ENCODE results near the gene CCL25. TPM values are rescaled to one million over a fixed set of nuclear protein-coding genes. Genes with fewer than 3 reads are reported as not detected.
A peak's percentile ranks its signal among the peaks of the same experiment; 100 is the strongest.

Gene CCL25
- total RNA-seq, 2 donors from 2014 or later: not detected

DNA sequence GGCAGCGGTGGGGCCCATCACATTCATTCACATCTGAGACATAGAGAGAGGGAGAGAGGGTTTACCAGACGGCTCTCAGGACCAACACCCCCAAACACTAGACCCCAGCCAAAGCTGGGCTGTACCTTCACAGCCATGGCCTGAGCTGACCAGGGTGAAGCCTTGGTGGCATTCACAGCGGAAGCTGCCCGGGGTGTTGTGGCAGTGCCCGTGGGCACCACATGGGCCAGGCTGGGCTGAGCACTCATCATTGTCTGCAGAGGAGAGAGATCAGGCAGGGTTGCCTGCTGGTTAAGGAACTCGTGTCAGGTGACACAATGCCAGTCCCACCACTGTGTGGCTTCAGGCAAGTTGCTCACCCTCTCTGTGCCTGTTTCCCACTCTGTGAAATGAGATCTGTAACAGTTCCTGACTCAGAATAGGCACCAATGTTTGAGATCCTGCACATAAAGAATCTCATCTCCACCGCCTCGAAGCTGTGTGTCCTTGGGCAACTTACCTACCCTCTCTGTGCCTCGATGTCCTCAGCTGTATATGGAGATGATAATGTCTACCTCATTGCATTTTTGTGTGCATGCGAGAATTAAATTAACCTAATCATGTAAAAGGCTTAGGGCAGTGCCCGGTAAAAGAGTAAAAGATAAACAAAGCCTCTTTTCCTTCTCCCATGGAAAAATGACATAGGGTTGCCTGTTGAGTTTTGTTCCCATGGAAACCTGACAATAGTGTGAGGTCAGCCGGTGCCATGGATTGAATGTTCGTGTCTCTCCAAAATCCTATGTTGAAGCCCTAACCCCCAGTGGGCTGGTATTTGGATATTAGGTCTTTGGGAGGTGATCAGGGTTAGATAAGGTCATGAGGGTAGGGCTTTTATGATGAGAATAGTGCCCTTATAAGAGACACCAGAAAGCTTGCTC, 22.9 kb downstream of the CCL25 start:
- H3K4me3 ChIP-seq (ENCODE audit: low read length): no peak overlapping the region
- H3K27me3 ChIP-seq (ENCODE audit: control insufficient read depth, insufficient read depth, low read length, poor library complexity, severe bottlenecking): no peaks in the 10 kb centered on the region
- TF ChIP-seq, protein P1, sequence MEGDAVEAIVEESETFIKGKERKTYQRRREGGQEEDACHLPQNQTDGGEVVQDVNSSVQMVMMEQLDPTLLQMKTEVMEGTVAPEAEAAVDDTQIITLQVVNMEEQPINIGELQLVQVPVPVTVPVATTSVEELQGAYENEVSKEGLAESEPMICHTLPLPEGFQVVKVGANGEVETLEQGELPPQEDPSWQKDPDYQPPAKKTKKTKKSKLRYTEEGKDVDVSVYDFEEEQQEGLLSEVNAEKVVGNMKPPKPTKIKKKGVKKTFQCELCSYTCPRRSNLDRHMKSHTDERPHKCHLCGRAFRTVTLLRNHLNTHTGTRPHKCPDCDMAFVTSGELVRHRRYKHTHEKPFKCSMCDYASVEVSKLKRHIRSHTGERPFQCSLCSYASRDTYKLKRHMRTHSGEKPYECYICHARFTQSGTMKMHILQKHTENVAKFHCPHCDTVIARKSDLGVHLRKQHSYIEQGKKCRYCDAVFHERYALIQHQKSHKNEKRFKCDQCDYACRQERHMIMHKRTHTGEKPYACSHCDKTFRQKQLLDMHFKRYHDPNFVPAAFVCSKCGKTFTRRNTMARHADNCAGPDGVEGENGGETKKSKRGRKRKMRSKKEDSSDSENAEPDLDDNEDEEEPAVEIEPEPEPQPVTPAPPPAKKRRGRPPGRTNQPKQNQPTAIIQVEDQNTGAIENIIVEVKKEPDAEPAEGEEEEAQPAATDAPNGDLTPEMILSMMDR (conservative IDR thresholded peaks at IDR 0.05): no peak
- H3K9me3 Mint-ChIP-seq: peaks cover 1% of the 10 kb centered on the region
- no peak overlapping the region for H3K27ac ChIP-seq (ENCODE audit: low read depth, low read length)
- peaks cover 84% of the 10 kb centered on the region for H3K36me3 Mint-ChIP-seq (ENCODE audit: low read depth)
- H3K4me1 Mint-ChIP-seq: no peaks in the 10 kb centered on the region
- peaks cover 58% of the 10 kb centered on the region for H3K36me3 ChIP-seq (ENCODE audit: control insufficient read depth, insufficient read depth, low read length)
- H3K4me3 Mint-ChIP-seq: no peak overlapping the region
- no peaks in the 10 kb centered on the region for H3K27me3 Mint-ChIP-seq (ENCODE audit: insufficient read depth)
- peaks cover 18% of the 10 kb centered on the region for H3K9me3 ChIP-seq (ENCODE audit: control insufficient read depth, low read length)
- no peak overlapping the region for H3K9ac ChIP-seq (ENCODE audit: extremely low read depth, low read length, poor library complexity, severe bottlenecking)
- no peak overlapping the region for H3K27ac Mint-ChIP-seq
- H3K4me1 ChIP-seq (ENCODE audit: control insufficient read depth, insufficient read depth, low read length): no peaks in the 10 kb centered on the region
- WGBS, 2 experiments (ENCODE audit: insufficient coverage in 1 of 2, insufficient read length in 1 of 2): 90 to 95% methylated on average over 11 to 13 of the region's 13 CpGs
- peak; percentile 24 for DNase-seq

DNA sequence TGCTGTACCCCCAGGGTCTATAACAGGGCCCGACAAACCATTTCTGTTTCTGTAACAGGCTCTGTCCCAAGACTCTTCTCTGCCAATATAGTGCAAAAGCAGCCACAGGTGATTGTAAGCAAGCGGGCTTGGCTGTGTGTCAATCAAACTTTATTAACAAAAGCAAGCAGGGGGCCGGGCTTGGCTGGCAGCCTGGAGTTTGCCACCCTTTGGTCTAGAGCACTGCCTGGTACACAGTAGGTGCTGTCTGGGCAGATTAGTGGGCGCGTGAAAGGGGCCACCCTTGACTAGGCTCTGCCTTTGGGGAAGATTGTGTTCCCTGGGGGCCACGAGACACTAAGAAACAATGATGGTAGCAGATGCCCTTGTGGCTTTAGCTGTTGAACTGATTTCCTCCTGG, 27.4 kb downstream of the CCL25 start:
- H3K27me3 Mint-ChIP-seq (ENCODE audit: insufficient read depth): no peaks in the 10 kb centered on the region
- peaks cover 5% of the 10 kb centered on the region for H3K9me3 ChIP-seq (ENCODE audit: control insufficient read depth, low read length)
- H3K4me1 Mint-ChIP-seq: no peaks in the 10 kb centered on the region
- H3K27ac Mint-ChIP-seq: no peak overlapping the region
- 96 to 100% methylated on average over 6 of the region's 6 CpGs for WGBS, 2 experiments (ENCODE audit: insufficient coverage in 1 of 2, insufficient read length in 1 of 2)
- no peaks in the 10 kb centered on the region for H3K4me1 ChIP-seq (ENCODE audit: control insufficient read depth, insufficient read depth, low read length)
- TF ChIP-seq, protein P1 (conservative IDR thresholded peaks at IDR 0.05): no peak
- H3K27me3 ChIP-seq (ENCODE audit: control insufficient read depth, insufficient read depth, low read length, poor library complexity, severe bottlenecking): no peaks in the 10 kb centered on the region
- H3K36me3 Mint-ChIP-seq (ENCODE audit: low read depth): peaks cover 74% of the 10 kb centered on the region
- H3K9me3 Mint-ChIP-seq: no peaks in the 10 kb centered on the region
- peaks cover 48% of the 10 kb centered on the region for H3K36me3 ChIP-seq (ENCODE audit: control insufficient read depth, insufficient read depth, low read length)
- no peak overlapping the region for H3K9ac ChIP-seq (ENCODE audit: extremely low read depth, low read length, poor library complexity, severe bottlenecking)
- DNase-seq: peak; percentile 30
- no peak overlapping the region for H3K4me3 Mint-ChIP-seq
- no peak overlapping the region for H3K4me3 ChIP-seq (ENCODE audit: low read length)
- H3K27ac ChIP-seq (ENCODE audit: low read depth, low read length): no peak overlapping the region

DNA sequence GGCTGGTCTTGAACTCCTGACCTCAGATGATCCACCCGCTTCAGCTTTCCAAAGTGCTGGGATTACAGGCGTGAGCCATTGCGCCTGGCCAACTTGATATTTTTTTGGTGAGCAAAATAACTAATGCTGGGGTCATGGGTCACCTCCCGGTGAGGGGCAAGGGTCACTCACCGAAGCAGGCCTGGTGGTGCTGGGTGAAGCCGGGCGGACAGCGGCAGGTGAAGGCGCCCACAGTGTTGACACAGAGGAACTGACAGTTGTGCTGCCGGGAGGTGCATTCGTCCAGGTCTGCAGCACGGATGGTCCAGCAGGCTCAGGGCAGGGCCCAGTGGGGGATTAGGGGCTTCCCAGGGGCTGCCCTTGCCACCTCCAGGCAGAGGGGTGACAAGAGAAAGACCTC, 28.3 kb downstream of the CCL25 start:
- no peak overlapping the region for H3K9ac ChIP-seq (ENCODE audit: extremely low read depth, low read length, poor library complexity, severe bottlenecking)
- H3K9me3 ChIP-seq (ENCODE audit: control insufficient read depth, low read length): no peaks in the 10 kb centered on the region
- peak; percentile 28 for DNase-seq
- H3K4me3 ChIP-seq (ENCODE audit: low read length): no peak overlapping the region
- H3K27me3 Mint-ChIP-seq (ENCODE audit: insufficient read depth): no peaks in the 10 kb centered on the region
- WGBS, 2 experiments (ENCODE audit: insufficient coverage in 1 of 2, insufficient read length in 1 of 2): 90 to 98% methylated on average over 6 to 12 of the region's 12 CpGs
- no peaks in the 10 kb centered on the region for H3K9me3 Mint-ChIP-seq
- no peak overlapping the region for H3K4me3 Mint-ChIP-seq
- H3K4me1 Mint-ChIP-seq: no peaks in the 10 kb centered on the region
- TF ChIP-seq, protein P1 (conservative IDR thresholded peaks at IDR 0.05): no peak
- no peak overlapping the region for H3K27ac ChIP-seq (ENCODE audit: low read depth, low read length)
- H3K36me3 ChIP-seq (ENCODE audit: control insufficient read depth, insufficient read depth, low read length): peaks cover 44% of the 10 kb centered on the region
- H3K36me3 Mint-ChIP-seq (ENCODE audit: low read depth): peaks cover 72% of the 10 kb centered on the region
- no peak overlapping the region for H3K27ac Mint-ChIP-seq
- no peaks in the 10 kb centered on the region for H3K4me1 ChIP-seq (ENCODE audit: control insufficient read depth, insufficient read depth, low read length)
- no peaks in the 10 kb centered on the region for H3K27me3 ChIP-seq (ENCODE audit: control insufficient read depth, insufficient read depth, low read length, poor library complexity, severe bottlenecking)

Data from endodermal cell (in vitro differentiated cells).